ENCODE data around the gene OPCML.

The OPCML gene

DNA sequence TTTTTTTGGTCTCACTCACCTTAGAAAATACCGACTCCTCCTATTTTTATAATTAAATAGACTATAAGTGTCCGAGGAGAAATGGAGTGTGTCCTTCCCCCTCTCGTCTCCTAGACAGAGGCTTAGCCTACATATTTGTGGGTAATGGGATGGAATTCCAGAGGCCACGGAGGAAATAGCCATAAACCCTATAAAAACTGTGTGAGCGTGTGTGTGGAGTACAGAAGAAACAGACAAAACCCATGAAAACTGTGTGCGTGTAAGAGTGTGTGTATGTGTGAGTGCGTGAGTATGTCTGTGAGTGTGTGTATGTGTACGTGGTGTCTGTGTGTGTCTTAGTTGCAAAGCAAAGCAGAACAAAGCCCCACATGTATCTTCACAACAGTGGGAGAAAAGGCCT, 883.5 kb downstream of the OPCML start:
- TF ChIP-seq CTCF (IDR thresholded peaks at IDR 0.05; ENCODE audit: unreplicated experiment in 3 of 3): no peak
- no peak overlapping the region for H3K27ac Mint-ChIP-seq
- peaks cover 4% of the 10 kb centered on the region for H3K36me3 Mint-ChIP-seq (ENCODE audit: low read depth)
- no peak overlapping the region for H3K4me3 Mint-ChIP-seq
- H3K9me3 Mint-ChIP-seq: no peaks in the 10 kb centered on the region
- H3K4me1 Mint-ChIP-seq: peaks cover 11% of the 10 kb centered on the region
- H3K27me3 Mint-ChIP-seq (ENCODE audit: low read depth): peaks cover 27% of the 10 kb centered on the region

DNA sequence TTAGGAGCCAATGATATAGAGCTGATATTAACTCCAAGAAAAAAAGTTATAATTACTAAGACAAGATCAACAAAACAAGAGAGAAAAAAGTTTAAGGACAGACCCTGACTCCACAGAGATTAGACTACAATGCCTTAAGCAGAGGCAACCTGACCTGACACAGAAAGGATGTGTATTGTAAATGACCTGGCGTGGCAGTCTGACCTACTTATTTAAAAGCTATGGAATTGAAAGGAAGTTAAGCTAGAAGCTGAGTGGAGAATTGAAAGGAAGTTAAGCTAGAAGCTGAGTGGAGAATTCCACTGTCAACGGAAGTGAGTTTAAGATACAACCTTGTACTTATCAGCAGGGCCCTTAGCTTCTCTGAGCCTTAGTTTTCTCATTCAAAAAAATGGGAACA, 885.4 kb downstream of the OPCML start:
- Mint-ChIP-seq H3K9me3 (no peaks in the 10 kb centered on the region), H3K27ac (no peak overlapping the region), H3K4me3 (no peak overlapping the region), H3K36me3 (ENCODE audit: low read depth) (no peaks in the 10 kb centered on the region), H3K4me1 (peaks cover 11% of the 10 kb centered on the region), H3K27me3 (ENCODE audit: low read depth) (peaks cover 33% of the 10 kb centered on the region)
- TF ChIP-seq CTCF (IDR thresholded peaks at IDR 0.05; ENCODE audit: unreplicated experiment in 3 of 3): no peak

DNA sequence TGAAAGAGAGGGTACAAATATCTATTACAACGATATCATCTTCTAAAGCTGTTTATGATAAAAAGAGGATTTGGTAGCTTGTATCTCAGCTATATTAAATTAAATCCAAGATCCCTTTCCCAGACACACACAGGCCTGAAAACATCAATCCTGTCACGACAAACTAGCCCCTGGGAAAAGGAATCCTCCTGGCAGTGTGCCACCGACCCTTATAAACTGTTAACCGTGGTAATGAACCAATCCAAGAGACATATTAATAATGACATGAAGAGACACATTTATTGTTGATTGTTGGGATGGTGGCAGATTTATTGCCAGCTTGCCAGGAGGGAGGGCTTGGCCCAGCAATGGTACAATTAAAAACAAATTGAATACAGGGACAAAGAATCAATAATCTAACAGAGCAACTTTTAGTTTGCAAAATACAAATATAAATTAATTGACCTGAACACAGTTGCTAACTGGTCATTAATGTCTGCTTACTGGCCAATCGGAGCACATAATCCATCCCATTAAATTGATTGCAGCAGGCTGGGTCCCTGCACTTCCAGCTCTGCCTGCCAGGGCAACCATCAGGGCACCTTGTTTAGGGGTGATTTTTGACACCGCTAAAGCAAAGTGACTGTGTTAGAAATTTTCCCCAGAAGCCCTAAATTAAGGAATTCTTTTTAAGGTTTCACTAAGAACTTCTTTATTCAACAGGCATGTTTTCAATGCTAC, 887.6 kb downstream of the OPCML start:
- Mint-ChIP-seq H3K36me3 (ENCODE audit: low read depth) (no peaks in the 10 kb centered on the region), H3K4me3 (no peak overlapping the region), H3K27ac (no peak overlapping the region), H3K9me3 (no peaks in the 10 kb centered on the region), H3K4me1 (peaks cover 11% of the 10 kb centered on the region), H3K27me3 (ENCODE audit: low read depth) (peaks cover 36% of the 10 kb centered on the region)
- no peak for TF ChIP-seq CTCF (IDR thresholded peaks at IDR 0.05; ENCODE audit: unreplicated experiment in 3 of 3)

GRCh38 chr11:132643239-132643638, 889.1 kb downstream of the OPCML start:
- Mint-ChIP-seq H3K4me1 (peaks cover 11% of the 10 kb centered on the region), H3K27ac (no peak overlapping the region), H3K4me3 (no peak overlapping the region), H3K27me3 (ENCODE audit: low read depth) (peaks cover 33% of the 10 kb centered on the region), H3K9me3 (no peaks in the 10 kb centered on the region), H3K36me3 (ENCODE audit: low read depth) (no peaks in the 10 kb centered on the region)
- no peak for TF ChIP-seq CTCF (IDR thresholded peaks at IDR 0.05; ENCODE audit: unreplicated experiment in 3 of 3)

DNA sequence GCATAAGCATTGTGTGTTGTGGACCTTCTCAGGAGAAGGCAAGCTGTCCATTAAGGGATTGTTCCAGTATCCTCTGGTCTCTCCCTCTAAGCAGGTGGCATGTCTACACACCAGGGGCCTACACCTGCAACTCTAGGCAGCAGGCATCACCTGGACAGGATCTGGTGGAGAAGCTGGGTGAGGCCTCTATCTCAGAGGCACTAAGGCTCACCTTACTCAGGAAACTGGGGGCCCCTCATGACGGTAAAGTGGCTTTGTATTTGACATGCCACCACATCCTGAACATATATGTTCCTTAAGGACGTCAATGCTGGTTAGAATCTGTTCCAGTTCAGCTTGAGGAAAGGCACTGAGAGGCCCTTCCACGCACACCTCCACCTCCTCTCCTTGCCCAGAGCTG, 891.3 kb downstream of the OPCML start:
- Mint-ChIP-seq H3K4me1 (peaks cover 19% of the 10 kb centered on the region), H3K9me3 (no peaks in the 10 kb centered on the region), H3K27ac (no peak overlapping the region), H3K4me3 (no peak overlapping the region), H3K27me3 (ENCODE audit: low read depth) (peaks cover 29% of the 10 kb centered on the region), H3K36me3 (ENCODE audit: low read depth) (no peaks in the 10 kb centered on the region)
- no peak for TF ChIP-seq CTCF (IDR thresholded peaks at IDR 0.05; ENCODE audit: unreplicated experiment in 3 of 3)

- Mint-ChIP-seq H3K27ac (no peak overlapping the region), H3K9me3 (no peaks in the 10 kb centered on the region), H3K27me3 (ENCODE audit: low read depth) (peaks cover 29% of the 10 kb centered on the region), H3K4me1 (peaks cover 15% of the 10 kb centered on the region), H3K36me3 (ENCODE audit: low read depth) (no peaks in the 10 kb centered on the region), H3K4me3 (no peak overlapping the region)
- TF ChIP-seq CTCF (IDR thresholded peaks at IDR 0.05; ENCODE audit: unreplicated experiment in 3 of 3): no peak
Measured at GRCh38 chr11:132639986-132640385, 892.3 kb downstream of the OPCML start.
